GM12891 (cell line): ENCODE data around the gene COPG2.

Experiments used
- POLR2A ChIP-seq: IDR thresholded peaks from 2 replicates; pipeline ENCODE4 v1.6.1; 2011; ENCODE audit warnings: low read depth, low read length, control low read depth
- SPI1 ChIP-seq: IDR thresholded peaks from 2 replicates; pipeline ENCODE4 v1.6.1; 2011; ENCODE audit warnings: low read depth, low read length, control low read depth
- TAF1 ChIP-seq: IDR thresholded peaks from 2 replicates; pipeline ENCODE4 v1.6.1; 2011; ENCODE audit warnings: low read depth, low read length, control low read depth

DNA sequence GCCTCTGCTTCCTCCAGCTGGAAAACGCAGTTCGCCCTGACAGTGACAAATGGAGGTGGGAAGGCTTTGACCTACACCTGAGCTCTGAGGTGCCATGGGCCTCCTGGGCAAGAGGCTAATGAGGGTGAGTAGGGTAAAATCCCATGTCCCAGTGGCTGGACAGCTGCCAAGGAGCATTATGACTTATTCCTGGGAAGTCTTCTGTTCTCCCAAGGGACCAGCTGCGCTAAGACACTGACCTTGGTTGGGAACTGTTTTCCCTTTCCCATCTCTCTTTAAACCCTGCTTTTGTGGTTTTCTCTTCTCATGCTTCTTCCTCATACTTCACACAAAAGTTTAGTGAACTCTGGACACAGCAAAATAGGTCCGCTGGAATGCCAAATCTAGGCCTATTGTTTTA lies 72.6 kb downstream of the COPG2 start:
- TF ChIP-seq POLR2A (no peak), TAF1 (no peak), SPI1 (no peak)
